ENCODE measurements around the gene CCNJL.

- TF ChIP-seq, protein P1, sequence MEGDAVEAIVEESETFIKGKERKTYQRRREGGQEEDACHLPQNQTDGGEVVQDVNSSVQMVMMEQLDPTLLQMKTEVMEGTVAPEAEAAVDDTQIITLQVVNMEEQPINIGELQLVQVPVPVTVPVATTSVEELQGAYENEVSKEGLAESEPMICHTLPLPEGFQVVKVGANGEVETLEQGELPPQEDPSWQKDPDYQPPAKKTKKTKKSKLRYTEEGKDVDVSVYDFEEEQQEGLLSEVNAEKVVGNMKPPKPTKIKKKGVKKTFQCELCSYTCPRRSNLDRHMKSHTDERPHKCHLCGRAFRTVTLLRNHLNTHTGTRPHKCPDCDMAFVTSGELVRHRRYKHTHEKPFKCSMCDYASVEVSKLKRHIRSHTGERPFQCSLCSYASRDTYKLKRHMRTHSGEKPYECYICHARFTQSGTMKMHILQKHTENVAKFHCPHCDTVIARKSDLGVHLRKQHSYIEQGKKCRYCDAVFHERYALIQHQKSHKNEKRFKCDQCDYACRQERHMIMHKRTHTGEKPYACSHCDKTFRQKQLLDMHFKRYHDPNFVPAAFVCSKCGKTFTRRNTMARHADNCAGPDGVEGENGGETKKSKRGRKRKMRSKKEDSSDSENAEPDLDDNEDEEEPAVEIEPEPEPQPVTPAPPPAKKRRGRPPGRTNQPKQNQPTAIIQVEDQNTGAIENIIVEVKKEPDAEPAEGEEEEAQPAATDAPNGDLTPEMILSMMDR (IDR thresholded peaks at IDR 0.05) = no peak
- no peak for TF ChIP-seq POLR2A (IDR thresholded peaks at IDR 0.05)
Observed at GRCh38 chr5:160266044-160266443, 46.3 kb downstream of the CCNJL start.
